ENCODE measurements around the gene ERICH3. TPM values are rescaled to one million over a fixed set of nuclear protein-coding genes. Genes with fewer than 3 reads are reported as not detected.

ERICH3 gene
- total and polyA plus RNA-seq, 9 of the 15 experiments (the other 6 are each of a cell fraction or from before 2014, with no cell fraction given) = not detected

DNA sequence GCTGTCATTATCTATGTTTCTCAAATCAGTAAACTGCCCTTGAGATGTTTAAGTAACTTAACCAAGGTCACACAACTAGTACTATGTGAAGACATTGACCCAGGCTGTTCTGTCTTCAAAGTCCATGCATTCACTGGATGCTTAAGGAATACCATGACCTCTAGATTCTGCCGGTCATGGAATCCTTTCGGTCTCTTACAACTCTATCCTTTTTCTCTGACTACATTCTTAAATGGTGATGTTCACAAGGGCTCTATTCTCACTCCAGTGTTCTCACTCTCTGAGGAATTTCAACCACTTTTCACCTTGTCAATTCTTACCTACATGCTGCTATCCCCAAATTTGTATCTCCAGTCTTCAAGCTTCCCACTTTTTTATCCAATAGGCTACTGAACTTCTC is 44.0 kb upstream of the ERICH3 start (continued):
- TF ChIP-seq POLR2AphosphoS2 (IDR thresholded peaks at IDR 0.05; ENCODE audit: low read length) = no peak
- no peak for TF ChIP-seq PHB (CRISPR knock-in tag; IDR thresholded peaks at IDR 0.05)
- TF ChIP-seq PHF8 (IDR thresholded peaks at IDR 0.05; ENCODE audit: borderline replicate concordance, low read length) = no peak
- no peak for TF ChIP-seq ILF3 (IDR thresholded peaks at IDR 0.05; ENCODE audit: borderline replicate concordance)
- no peak for TF ChIP-seq FUS (optimal IDR thresholded peaks at IDR 0.05; ENCODE audit: low read depth, low read length)
- TF ChIP-seq, protein P1, sequence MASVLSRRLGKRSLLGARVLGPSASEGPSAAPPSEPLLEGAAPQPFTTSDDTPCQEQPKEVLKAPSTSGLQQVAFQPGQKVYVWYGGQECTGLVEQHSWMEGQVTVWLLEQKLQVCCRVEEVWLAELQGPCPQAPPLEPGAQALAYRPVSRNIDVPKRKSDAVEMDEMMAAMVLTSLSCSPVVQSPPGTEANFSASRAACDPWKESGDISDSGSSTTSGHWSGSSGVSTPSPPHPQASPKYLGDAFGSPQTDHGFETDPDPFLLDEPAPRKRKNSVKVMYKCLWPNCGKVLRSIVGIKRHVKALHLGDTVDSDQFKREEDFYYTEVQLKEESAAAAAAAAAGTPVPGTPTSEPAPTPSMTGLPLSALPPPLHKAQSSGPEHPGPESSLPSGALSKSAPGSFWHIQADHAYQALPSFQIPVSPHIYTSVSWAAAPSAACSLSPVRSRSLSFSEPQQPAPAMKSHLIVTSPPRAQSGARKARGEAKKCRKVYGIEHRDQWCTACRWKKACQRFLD (CRISPR knock-in tag; IDR thresholded peaks at IDR 0.05) = no peak

DNA sequence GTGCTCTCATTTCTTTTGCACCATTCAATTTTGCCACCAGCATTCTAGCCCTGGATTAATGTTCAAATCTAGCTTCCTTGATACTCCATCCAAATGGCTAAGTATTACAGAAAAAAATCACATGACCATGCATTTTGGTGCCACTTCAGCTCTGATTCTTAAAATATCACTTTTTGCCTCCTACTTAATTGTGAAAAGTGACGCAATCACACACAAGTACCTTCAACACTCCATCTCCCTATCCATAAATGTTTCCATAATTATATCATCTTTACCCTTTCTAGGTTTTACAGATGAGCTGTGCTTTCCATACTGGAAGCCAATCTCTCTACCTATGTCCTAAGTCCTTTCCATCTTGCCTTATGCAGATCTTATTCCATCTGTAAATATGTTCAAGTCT is 43.2 kb upstream of the ERICH3 start:
- no peak overlapping the region for H3K4me2 ChIP-seq (ENCODE audit: insufficient read depth, low read length)
- H3K9me1 ChIP-seq (ENCODE audit: control insufficient read depth, insufficient read depth, low read length) = no peaks in the 10 kb centered on the region
- H2AFZ ChIP-seq (ENCODE audit: low read depth, low read length) = no peak overlapping the region
- no peak overlapping the region for H3K9ac ChIP-seq (ENCODE audit: insufficient read depth in 1 of 2, low read depth in 2 of 2, low read length in 2 of 2)
- TF ChIP-seq CEBPB (tag; IDR thresholded peaks at IDR 0.05) = peak; percentile 71
- no peak for TF ChIP-seq CEBPG (CRISPR knock-in tag; IDR thresholded peaks at IDR 0.05)
- TF ChIP-seq CEBPG (tag; conservative IDR thresholded peaks at IDR 0.05 in 1 of 2, IDR thresholded peaks at IDR 0.05 in 1 of 2) = peak; percentile 27 to 56; a peak in 2 of 4 replicates
- no peak for TF ChIP-seq FOXJ3 (CRISPR knock-in tag; IDR thresholded peaks at IDR 0.05)
- no peak for FAIRE-seq
- H3K4me3 ChIP-seq = no peak overlapping the region
- CTCF ChIA-PET (ENCODE audit: low intra/inter-chr PET ratio) = no interaction called here
- H3K9me3 ChIP-seq (replicated peaks; ENCODE audit: control insufficient read depth, insufficient read depth, low read depth, low read length) = no peaks in the 10 kb centered on the region
- BruUV-seq (replicated peaks) = no TSS peak
- H3K4me1 ChIP-seq (replicated peaks in 1 of 2; ENCODE audit: control insufficient read depth in 2 of 2, insufficient read depth in 2 of 2, low read length in 2 of 2) = no peaks in the 10 kb centered on the region
- ATAC-seq = no peak
- no peak for DNase-seq (ENCODE audit: extremely low read depth in 1 of 4, low spot score in 3 of 4)
- POLR2A ChIA-PET = interaction anchor here (0.6 kb wide), 1 partner anchor 604 kb away, joined by 3 read pairs; no protein-coding TSS in a partner anchor
- intact Hi-C loops (cut with micrococcal nuclease) = no loop called here
- peaks cover 87% of the 10 kb centered on the region for H3K36me3 ChIP-seq (ENCODE audit: control insufficient read depth, insufficient read depth, low read length)
- in situ Hi-C loops (cut with MboI) = no loop called here
- WGBS (ENCODE audit: insufficient coverage, low coverage, missing lambda C conversion rate) = 90% methylated on average over 1 of the region's 1 CpG
- no peaks in the 10 kb centered on the region for H3K27me3 ChIP-seq (ENCODE audit: control insufficient read depth in 2 of 2, insufficient read depth in 2 of 2, low read length in 2 of 2)
- no peak overlapping the region for H3K27ac ChIP-seq (ENCODE audit: extremely low read depth, low read depth, low read length)
- H3K79me2 ChIP-seq (ENCODE audit: control insufficient read depth, insufficient read depth, low read length) = no peaks in the 10 kb centered on the region
- no peaks in the 10 kb centered on the region for H4K20me1 ChIP-seq (replicated peaks; ENCODE audit: control insufficient read depth, insufficient read depth, low read length)
